HG03558 (cell line): ENCODE results near the gene CBFB.
"Not testable (repeated sequence)": the region's sequence is repeated elsewhere in the genome, so short reads cannot be mapped to it uniquely, and the experiment has no call there.

Experiments
- ATAC-seq: cut with Tn5 transposase; IDR thresholded peaks from one replicate; pipeline ENCODE4 v1.9.1; 2021; ENCODE audit warnings: moderate number of reproducible peaks; ENCODE audit not compliant: unreplicated experiment; ENCODE audit errors: extremely low read depth

The CBFB gene

DNA sequence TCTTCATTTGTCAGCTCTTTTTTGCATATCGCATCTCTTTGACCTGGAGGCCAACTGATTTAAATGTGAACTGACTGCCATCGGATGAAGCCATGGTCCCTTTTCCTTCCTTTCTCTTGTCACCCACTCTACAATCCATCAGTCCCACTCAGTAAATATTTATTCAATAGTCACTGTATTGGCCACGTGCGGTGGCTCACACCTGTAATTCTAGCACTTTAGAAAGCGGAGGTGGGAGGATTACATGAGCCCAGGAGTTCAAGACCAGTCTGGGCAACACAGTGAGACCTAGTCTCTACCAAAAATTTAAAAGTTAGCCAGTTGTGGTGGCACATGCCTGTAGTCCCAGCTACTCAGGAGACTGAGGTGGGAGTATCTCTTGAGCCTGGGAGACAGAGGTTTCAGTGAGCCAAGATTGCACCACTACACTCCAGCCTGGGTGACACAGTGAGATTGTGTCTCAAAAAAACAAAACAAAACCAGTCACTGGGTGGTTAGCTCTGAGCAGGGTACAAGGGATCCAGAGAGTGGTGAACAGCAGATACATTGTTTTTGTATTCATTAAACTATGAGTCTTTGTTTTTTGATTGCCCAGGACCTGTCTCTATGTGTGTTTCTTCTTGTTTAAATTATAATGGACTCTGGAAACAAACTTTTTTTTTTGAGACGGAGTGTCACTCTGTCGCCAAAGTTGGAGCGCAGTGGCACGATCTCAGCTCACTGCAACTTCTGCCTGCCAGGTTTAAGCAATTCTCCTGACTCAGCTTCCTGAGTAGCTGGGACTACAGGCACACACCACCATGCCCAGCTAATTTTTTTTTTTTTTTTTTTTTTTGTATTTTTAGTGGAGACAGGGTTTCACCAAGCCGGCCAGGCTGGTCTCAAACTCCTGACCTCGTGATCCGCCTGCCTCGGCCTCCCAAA, 87.7 kb downstream of the CBFB start:
- ATAC-seq: no peak

DNA sequence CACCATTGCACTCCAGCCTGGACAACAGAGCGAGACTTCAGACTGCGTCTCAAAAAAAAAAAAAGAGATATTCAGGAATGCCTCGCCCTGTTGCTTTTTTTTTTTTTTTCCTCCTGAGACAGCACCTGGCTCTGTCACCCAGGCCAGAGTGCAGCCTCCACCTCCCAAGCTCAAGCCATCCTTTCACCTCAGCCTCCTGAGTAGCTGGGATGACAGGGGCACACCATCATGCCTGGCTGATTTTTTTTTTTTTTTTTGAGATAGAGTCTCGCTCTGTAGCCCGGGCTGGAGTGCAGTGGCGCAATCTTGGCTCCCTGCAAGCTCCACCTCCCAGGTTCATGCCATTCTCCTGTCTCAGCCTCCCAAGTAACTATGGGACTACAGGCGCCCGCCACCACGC, 88.8 kb downstream of the CBFB start:
- ATAC-seq: no peak

DNA sequence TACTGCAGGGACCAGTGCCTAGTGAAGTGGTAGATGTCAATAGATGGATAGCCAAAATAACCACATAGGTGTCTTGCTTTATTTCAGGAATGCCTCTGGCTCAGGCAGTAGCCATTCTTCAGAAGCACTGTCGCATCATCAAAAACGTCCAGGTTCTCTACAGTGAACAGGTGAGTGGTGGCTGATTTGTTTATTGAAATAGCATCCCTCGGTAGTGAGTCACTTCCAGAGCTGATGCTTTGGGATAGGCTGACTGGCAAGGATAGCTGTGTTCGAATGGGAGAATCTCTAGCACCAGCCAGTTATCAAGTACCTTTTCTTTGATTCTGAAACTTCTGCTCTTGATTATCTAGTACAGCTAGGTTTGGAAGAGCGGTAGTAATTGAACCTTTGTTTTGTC, 91.1 kb downstream of the CBFB start:
- ATAC-seq: no peak

DNA sequence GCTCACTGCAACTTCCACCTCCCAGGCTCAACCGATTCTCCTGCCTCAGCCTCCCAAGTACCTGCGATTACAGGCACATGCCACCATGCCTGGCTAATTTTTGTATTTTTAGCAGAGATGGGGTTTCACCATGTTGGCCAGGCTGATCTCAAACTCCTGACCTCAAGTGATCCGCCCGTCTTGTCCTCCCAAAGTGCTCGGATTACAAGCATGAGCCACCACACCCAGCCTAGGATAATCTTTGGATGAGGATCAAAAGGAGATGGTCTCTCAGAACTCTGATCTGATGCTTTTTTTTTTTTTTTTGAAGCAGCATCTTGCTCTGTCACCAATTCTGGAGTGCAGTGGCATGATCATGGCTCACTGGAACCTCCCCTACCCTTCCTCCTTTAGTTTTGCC, 93.8 kb downstream of the CBFB start:
- ATAC-seq: not testable (repeated sequence)

DNA sequence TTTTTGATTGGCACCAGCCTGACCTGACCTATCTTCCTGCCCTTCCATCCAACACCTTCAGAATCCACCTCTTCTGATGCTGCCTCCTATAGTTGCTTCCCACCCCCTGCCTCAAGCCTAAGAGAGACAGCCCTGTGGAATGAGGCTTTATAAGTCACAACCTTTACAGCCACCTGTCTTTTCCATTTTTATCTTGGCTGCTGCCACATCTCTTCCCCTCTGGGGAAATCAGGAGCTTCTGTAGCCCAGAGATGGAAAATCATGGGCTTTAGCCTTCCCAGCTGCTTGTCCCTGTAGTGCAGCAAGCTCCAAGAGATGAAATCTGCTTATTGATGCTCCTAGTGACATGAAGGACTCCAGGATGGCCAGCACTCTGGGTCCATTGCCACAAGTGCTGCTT, 99.5 kb downstream of the CBFB start:
- ATAC-seq: no peak

DNA sequence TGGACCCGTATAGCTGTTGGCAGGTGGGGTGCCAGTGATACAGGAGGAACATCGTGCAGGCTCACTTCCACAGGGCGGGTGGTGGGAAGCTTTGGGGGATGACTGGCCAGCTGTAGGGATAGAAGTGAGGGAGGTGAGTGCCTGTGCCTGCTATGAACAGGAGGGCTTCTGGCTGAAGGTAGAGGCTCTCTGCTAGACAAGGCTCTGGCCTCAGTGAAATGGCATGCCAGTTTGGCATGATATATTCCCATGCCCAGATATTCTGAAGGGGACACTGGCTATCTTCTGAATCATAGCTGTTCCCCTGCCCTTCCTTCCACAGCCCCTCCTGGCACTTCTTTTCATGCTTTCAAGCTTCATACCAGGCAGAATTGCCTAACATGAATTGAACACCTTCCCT, 99.9 kb downstream of the CBFB start:
- ATAC-seq: no peak

DNA sequence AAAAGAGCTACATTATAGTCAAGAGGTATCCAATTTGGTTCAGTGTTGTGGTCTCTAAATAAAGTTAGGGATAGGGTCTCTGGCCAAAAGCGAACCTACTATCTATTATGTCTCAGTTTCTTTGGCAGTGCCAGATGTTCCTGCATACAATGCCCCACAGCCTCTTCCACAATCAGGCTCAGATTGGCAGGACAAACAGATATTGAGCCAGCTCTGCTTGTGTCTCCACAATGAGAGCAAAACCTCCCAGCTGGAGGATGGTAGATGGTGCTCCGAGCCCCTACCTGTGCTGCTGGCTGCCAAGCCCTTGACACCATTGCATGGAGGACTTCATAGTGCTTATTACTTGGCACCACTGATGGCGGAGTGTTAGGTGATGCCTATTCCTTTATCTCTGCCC, 100.5 kb downstream of the CBFB start:
- ATAC-seq: no peak

DNA sequence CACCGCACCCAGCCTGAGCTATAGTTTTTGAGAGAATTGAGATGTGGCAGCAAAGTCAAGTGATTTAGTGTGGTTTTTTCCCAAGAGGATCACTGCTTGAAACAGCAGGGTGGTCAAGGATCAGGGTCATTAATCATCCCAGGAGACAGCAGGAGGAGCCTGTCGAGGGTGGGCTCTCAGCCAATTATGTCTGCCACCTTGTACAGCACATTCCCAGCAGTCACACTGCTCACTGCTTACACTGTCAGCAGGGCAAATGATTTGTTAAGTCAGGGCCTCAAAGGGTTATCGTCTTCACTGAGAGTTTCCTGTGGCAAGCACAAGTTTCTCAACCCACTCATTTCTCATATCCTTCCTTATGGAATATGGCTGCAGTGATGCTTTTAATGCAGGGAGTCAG, 108.7 kb downstream of the CBFB start:
- ATAC-seq: no peak

DNA sequence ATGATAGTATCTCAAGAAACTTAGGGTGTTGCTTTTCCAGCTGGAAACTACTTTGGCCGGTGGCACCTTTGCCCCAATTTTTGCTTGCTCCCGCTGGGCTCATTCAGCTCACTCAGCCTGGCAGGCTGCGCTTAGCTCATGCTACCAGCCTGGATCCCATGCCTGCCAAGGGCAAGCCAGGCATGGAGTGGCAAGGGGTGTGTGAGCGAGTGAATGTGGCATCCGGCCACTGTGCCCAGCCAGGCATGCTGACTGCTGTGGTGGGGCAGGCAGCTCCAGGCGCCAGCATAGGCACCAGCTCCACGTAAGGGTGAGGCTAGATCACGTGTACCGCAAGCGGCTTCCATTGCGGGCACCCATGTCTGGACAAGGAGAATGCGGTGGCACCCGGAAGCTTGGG, 112.4 kb downstream of the CBFB start:
- ATAC-seq: no peak

DNA sequence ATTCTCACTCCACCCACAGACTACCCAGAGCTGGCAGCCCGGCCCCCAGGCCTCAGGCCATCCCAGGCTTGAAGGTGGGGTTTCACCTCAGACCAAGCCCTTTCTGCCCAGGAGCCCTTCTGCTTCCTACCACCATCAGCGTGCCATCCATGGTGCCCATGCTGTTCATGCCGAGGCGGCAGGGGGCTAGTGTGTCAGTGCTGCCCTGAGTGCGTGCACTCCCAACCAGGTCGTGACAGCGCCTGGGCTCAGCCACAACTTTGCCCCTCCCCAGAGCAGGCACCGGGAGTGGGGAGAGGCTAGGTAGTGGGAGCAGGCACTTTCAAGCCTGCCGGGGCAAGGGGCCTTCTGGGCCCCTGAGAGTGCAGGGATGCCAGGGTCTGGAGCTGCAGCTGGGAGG, 113.4 kb downstream of the CBFB start:
- no peak for ATAC-seq

DNA sequence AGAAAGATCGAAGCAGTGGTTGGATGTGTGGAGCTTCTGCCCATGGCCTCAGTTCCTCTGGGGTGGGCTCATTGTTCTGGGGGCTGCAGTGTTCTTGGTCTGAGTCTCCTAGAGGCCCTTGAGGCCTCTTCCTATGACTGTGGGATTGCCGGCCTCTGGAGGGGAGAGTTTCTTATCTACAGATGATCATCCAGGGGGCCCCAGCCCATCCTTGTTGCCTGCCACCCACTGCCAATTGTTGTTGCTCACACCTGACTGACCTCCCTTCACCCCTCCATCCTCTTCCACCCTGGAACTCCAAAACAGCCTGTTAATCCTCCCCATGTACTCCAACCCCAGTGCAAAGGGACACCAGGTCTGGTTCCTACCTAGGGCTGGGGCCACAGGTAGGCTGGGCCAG, 116.0 kb downstream of the CBFB start:
- ATAC-seq: no peak

DNA sequence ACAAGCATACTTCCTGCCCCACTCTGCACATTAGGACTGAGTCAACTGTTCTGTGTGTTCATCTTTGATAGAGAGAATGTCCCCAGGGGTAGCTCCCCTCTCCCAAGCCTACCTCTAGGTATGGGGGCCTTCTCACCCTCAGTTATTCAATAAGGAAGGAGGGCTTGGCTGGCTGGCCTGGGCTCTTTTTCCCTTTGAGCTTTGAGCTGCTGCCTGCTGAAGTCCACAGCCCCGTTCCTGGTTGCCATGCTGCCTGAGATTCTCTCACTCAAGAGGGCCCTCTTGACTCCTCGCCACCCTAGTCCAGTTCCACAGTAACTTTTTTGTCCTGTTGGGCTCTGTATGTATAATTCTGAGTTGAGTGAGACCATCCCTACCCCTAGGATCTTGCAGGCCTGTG, 116.8 kb downstream of the CBFB start:
- no peak for ATAC-seq

DNA sequence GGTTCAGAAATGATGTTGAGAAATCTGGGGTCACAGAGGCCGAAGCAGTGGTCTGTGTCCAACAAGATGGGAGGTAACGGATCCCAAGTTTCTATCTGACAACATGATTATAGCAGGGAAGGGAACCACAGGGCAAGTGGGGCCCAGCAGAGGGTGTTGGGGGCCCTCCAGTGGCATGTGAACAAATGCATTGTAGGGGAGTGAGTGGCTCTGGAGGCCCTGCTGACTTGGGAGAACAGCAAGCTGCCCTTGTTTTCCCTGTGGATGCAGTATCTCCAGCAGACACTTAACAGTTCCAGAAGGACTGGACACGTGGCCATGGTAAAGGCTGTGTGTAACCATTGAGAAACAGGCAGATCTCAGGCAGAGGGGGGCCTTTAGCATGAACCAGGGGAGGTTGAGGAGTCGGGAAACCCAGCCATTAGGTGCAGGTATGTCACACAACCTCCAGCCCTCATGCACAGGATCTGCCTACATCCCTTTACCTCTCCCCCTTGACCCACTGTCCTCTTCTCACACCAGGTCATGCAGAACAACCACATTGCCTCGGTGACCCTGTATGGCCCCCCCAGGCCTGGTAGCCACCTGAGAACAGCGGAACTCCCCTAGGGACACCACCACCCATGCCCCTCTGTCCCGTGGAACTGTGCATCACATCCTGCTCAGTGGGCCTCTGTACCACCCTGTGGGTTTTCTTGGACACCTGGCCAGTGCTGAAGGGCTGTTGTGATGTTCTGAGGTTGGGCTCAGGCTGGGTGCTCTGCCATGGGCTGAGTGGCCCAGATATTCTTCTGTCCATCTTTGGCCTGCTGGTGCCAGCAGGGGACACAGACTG, 117.8 kb downstream of the CBFB start:
- ATAC-seq: no peak

DNA sequence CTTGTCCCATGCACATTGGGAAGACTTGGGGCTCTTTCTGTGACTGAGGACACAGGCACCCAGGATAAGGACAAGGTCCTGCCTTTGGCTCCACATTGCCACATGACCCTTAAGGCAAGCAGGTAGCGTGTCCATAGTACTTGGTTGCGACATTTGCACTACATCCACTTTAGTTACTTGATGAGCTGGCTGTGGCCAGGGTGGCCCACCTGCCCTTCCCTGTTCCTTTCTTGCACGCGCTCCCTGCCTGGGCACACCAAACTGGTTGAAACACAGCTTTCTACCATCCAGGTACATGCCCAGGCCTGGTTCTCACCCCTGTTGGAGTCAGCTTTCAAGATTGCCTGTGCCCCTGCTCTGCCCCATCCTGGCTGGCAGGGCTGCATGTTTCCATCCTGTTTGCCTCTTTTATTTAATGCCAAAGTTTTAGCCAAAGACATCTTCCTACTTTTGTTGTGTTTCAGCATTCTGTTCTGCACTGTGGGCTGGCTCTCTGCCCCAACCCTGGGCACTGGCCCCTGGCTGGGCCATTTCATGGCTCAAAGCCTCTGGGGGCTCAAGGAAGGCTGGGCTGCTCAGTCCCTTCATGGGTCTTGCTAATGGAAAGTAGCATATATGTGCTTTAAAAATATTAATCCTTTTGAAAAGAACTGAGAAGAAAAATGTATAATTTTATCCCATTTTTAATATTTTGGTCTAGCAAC, 118.6 kb downstream of the CBFB start:
- no peak for ATAC-seq

DNA sequence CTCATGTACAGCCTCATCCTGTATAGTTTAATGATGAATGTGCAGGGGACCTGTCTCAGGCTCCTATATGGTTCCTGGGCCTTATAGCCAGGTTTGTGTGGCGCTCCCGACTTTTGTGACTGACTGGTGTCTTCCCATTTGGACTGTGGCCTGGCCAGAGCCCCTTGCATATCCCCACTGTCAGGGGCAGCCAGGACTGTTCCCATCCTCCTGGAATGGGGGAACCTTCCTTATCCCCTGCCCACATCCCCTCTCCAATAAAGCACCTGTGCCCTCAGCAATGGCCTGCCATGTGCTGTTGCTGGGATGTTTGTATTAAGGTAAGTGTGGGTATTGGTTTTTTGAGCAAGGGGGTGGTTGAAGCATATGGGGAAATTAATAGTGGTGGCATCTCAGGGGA, 119.3 kb downstream of the CBFB start:
- no peak for ATAC-seq

DNA sequence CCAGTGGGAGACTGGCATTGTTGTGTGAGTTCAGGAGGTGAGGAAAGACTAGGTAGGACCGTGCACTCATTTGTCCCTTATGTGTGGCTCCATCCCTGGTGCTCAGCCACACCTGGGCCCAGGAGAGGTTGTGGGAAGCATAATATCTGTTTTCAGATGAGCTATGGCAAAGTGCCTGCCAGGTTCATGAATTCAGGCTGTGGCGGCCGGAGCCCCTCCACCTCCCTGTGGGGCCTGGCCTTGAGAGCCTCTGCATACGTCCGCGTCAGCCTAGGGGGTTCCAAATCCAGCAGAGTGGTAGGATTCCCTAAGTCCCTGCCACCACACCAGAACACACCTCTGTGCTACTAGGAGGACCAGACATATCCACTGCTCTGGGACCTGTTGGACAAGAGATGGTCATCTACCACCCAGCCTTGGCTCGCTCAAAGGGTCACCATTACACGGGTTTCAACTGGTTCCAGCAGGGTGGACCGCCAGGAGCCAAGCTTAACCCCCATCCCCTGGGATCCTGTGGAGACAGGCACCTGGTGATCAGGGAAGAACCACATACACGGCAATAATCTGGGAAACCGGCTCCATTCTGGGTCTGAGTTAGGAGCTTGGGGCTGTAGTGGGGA, 119.8 kb downstream of the CBFB start:
- ATAC-seq: no peak

DNA sequence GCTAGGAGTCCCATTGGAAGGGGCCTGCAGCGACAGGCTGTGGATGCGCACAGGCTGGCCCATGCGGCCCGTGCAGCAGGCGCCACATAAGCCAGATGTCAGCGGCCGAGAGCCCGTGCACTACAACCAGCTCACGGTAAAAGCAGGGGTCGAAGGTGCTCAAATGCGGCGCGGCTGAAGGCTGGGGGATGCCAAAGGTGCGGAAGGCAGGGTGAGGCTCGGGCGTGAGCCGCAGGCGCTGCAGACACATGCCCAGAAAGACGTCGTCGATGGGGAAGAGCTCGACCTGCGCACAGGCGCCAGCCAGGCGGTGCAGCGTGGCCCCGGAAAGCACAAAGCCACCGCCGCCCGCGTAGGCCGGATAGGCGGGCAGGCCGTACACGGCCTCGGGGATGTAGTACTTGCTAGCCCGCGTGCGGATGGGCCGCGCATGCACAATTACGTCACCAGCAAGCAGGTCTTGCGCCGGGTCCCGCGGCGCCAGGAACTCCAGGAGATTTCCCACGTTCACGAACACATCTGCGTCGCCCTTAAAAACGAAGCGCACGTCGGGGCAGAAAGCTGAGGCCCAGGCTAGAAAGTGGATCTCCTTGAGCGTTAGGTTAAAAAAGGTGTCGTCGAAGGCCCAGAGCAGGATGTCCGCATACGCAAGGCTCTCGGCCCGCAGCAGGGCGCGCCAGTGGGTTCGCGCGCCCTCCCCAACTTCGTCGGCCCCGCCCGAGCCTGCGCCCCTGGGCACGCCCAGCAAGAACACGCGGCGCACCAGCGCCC, 120.5 kb downstream of the CBFB start:
- ATAC-seq: no peak

DNA sequence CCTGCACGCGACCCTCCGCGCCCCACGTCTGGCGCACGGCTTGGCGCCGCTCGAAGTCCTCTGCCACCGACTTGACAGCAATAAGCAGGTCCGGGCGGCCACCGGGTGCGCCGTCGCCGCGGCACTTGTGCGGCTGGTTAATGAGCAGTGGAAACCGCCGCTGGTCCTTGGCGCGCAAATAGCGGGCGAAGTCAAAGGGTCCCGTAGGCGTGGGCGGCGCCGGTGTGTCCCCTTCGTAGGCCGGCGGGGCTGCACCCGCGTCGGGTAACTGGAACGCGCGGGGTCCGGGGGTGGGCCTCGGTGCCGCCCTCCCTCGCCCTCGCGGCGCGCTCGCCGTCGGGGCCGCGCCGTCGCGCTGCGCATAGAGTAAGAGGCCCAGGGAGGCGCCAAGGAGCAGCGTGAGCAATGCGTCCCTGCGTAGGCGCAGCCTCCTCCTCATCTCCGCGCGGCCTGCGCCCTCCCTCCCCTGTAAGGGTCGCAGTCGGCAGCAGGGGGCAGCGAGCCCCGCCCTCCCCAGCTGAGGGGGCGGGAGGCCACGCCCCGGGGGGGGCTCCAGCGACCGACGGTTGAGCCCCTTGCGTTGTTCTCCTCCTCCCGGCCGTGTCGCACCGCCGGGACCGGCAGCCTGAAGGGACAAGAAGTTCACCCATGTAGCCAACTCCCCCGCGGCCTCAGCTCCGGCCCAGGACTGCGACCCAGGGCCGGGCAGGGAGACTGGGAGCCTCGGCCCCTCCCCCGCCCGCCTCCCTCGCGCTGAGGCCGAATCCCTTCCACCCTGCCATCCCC, 121.3 kb downstream of the CBFB start:
- ATAC-seq: no peak
